Astrocyte (in vitro differentiated cells and primary cell): ENCODE data around the gene TSPEAR. TPM values are rescaled to one million over a fixed set of nuclear protein-coding genes. Genes with fewer than 3 reads are reported as not detected.

Experiments used
- DNase-seq: peaks from one replicate; pipeline ENCODE4 v3.0.0-alpha.2; 2010; ENCODE audit warnings: low read depth
- FAIRE-seq: peaks from 2 replicates; lab custom pipeline; 2011; peaks lifted over from hg19 to GRCh38; lab: Jason Lieb, UNC
- H2AFZ ChIP-seq: 2 replicates; pipeline ENCODE4 v1.6.0; 2012; ENCODE audit warnings: low read depth, low read length, inconsistent platforms
- H3K27ac ChIP-seq: 2 replicates; pipeline ENCODE4 v1.5.1; 2011; ENCODE audit warnings: low read depth, low read length, inconsistent platforms
- H3K27me3 ChIP-seq: 2 replicates; pipeline ENCODE4 v1.6.0; 2011; ENCODE audit warnings: low read length, inconsistent platforms; ENCODE audit not compliant: insufficient read depth
- H3K36me3 ChIP-seq: 2 replicates; pipeline ENCODE4 v1.5.1; 2011; ENCODE audit warnings: low read length, inconsistent platforms; ENCODE audit not compliant: insufficient read depth
- H3K4me1 ChIP-seq: 2 replicates; pipeline ENCODE4 v1.5.1; 2011; ENCODE audit warnings: low read length, inconsistent platforms; ENCODE audit not compliant: insufficient read depth
- H3K4me2 ChIP-seq: 2 replicates; pipeline ENCODE4 v1.6.0; 2012; ENCODE audit warnings: low read length, inconsistent platforms
- H3K4me3 ChIP-seq: 2 replicates; pipeline ENCODE4 v1.5.1; 2011; ENCODE audit warnings: low read depth, mild to moderate bottlenecking, low read length, inconsistent platforms; ENCODE audit not compliant: insufficient read depth
- H3K79me2 ChIP-seq: 2 replicates; pipeline ENCODE4 v1.6.0; 2012; ENCODE audit warnings: mild to moderate bottlenecking, low read length, inconsistent platforms; ENCODE audit not compliant: insufficient read depth
- H3K9ac ChIP-seq: 2 replicates; pipeline ENCODE4 v1.6.0; 2012; ENCODE audit warnings: mild to moderate bottlenecking, low read length, inconsistent platforms
- H3K9me3 ChIP-seq: 2 replicates; pipeline ENCODE4 v1.5.1; 2012; ENCODE audit warnings: low read depth, mild to moderate bottlenecking, low read length, inconsistent platforms; ENCODE audit not compliant: insufficient read depth
- H4K20me1 ChIP-seq: 2 replicates; pipeline ENCODE4 v1.6.0; 2012; ENCODE audit warnings: low read length, inconsistent platforms; ENCODE audit not compliant: insufficient read depth
- H3K27ac Mint-ChIP-seq: one replicate; pipeline ENCODE4 v1.8.0; 2021; ENCODE audit warnings: mild to moderate bottlenecking, mixed read lengths; ENCODE audit not compliant: unreplicated experiment
- H3K27me3 Mint-ChIP-seq: one replicate; pipeline ENCODE4 v1.8.0; 2021; ENCODE audit warnings: low read depth, mixed read lengths; ENCODE audit not compliant: unreplicated experiment
- H3K36me3 Mint-ChIP-seq: one replicate; pipeline ENCODE4 v1.8.0; 2021; ENCODE audit warnings: low read depth, mixed read lengths; ENCODE audit not compliant: unreplicated experiment
- H3K4me1 Mint-ChIP-seq: one replicate; pipeline ENCODE4 v1.8.0; 2021; ENCODE audit warnings: low read depth, mixed read lengths; ENCODE audit not compliant: unreplicated experiment
- H3K4me3 Mint-ChIP-seq: one replicate; pipeline ENCODE4 v1.8.0; 2021; ENCODE audit warnings: mild to moderate bottlenecking, moderate library complexity, mixed read lengths; ENCODE audit not compliant: unreplicated experiment
- H3K9me3 Mint-ChIP-seq: one replicate; pipeline ENCODE4 v1.8.0; 2021; ENCODE audit warnings: mild to moderate bottlenecking, mixed read lengths; ENCODE audit not compliant: unreplicated experiment
- EZH2 ChIP-seq: IDR thresholded peaks from 2 replicates; pipeline ENCODE4 v1.6.1; 2012; ENCODE audit warnings: mild to moderate bottlenecking, low read length, inconsistent platforms; ENCODE audit not compliant: insufficient read depth
- total RNA-seq: library from RNA; stranded (reverse); gene quantifications from 2 replicates; pipeline ENCODE4 v1.2.1, GENCODE V29; 2021
- TF ChIP-seq, protein P1 (sequence below): IDR thresholded peaks from 2 replicates; pipeline ENCODE4 v1.5.1; 2011; ENCODE audit warnings: low read depth, mild to moderate bottlenecking, inconsistent platforms, low read length, moderate library complexity; ENCODE audit not compliant: insufficient read depth

The TSPEAR gene
- total RNA-seq, 1 donor from 2014 or later = not detected

DNA sequence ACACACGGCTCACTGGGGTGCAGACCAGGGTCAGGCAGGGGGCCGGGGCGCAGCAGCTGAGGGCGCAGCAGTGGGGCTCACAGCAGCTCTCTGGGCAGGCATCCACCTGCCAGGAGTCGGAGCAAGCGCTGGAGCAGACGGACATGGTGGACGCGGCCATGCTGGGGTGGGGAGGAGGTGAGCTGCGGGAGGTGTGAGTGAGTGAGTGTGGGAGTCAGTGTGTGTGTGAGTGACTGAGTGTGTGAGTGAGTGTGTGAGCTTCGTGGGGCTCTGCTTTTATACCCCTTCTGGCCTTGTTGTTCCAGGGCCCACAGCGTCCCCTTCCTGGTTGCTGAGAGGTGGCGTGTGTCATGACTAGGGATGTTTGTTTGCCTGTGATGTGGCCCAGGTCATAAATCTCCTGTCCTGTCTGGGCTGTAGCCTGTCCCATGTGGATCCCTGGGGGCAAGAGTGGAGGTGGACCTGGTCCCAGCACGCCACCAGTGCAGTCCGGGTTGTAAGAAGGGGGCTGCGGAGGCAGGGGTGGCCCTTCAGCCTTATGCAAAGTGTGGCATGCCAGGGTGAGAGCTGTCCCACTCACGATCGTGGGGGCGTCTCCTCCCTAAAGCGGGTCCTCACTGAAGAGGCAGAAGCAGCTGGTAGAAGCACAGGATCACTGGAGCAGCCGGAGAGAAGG lies 171.2 kb downstream of the TSPEAR start, which contains the start of gene KRTAP10-1:
KRTAP10-1 (minus strand) TSS at position 205 of the 676 bp plus-strand sequence; CDS start at position 160, 45 bp downstream.
- Histone ChIP-seq H3K27me3 (no peaks in the 10 kb centered on the region), H3K27ac (no peak within 1 kb of the TSS), H3K9me3 (no peaks in the 10 kb centered on the region), H3K4me2 (no peak within 1 kb of the TSS), H3K79me2 (no peaks in the 10 kb centered on the region), H3K4me1 (no peaks in the 10 kb centered on the region), H2AFZ (no peak within 1 kb of the TSS), H3K9ac (no peak within 1 kb of the TSS), H4K20me1 (no peaks in the 10 kb centered on the region), H3K4me3 (no peak within 1 kb of the TSS), H3K36me3 (no peaks in the 10 kb centered on the region)
- TF ChIP-seq EZH2 = no peak
- TF ChIP-seq, protein P1, sequence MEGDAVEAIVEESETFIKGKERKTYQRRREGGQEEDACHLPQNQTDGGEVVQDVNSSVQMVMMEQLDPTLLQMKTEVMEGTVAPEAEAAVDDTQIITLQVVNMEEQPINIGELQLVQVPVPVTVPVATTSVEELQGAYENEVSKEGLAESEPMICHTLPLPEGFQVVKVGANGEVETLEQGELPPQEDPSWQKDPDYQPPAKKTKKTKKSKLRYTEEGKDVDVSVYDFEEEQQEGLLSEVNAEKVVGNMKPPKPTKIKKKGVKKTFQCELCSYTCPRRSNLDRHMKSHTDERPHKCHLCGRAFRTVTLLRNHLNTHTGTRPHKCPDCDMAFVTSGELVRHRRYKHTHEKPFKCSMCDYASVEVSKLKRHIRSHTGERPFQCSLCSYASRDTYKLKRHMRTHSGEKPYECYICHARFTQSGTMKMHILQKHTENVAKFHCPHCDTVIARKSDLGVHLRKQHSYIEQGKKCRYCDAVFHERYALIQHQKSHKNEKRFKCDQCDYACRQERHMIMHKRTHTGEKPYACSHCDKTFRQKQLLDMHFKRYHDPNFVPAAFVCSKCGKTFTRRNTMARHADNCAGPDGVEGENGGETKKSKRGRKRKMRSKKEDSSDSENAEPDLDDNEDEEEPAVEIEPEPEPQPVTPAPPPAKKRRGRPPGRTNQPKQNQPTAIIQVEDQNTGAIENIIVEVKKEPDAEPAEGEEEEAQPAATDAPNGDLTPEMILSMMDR = no peak
- Mint-ChIP-seq H3K4me3 (no peak within 1 kb of the TSS), H3K9me3 (peaks cover 6% of the 10 kb centered on the region), H3K4me1 (no peaks in the 10 kb centered on the region), H3K27me3 (peaks cover 4% of the 10 kb centered on the region), H3K36me3 (no peaks in the 10 kb centered on the region), H3K27ac (no peak within 1 kb of the TSS)
- no peak for DNase-seq
- no peak for FAIRE-seq

DNA sequence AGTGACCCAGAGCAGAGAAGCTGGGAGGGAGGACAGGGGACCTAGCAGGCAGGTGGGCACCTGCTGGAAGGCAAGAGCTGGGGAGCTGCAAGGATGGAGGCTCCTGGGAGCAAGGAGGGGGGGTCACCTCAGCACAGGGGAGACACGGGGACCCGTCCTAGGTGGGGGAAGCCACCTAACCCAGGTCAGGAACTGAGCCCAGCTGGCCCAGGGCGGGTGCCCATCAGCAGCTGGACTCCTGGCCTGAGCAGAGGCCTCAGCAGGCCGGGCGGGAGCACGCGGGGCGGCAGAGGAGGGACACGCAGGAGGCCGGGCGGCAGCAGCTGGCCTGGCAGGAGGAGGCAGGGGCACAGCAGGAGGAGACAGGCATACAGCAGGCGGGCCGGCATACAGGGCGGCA lies 172.3 kb downstream of the TSPEAR start:
- no peak for FAIRE-seq
- H3K9me3 Mint-ChIP-seq = peaks cover 6% of the 10 kb centered on the region

More for the DNA sequence above, 172.3 kb downstream of the TSPEAR start:
- no peaks in the 10 kb centered on the region for H3K36me3 Mint-ChIP-seq
- no peaks in the 10 kb centered on the region for H3K9me3 ChIP-seq
- no peak overlapping the region for H3K4me2 ChIP-seq
- H3K4me3 ChIP-seq = no peak overlapping the region
- TF ChIP-seq, protein P1 = no peak
- TF ChIP-seq EZH2 = no peak
- H3K4me1 Mint-ChIP-seq = no peaks in the 10 kb centered on the region
- no peak overlapping the region for H3K9ac ChIP-seq
- H3K79me2 ChIP-seq = no peaks in the 10 kb centered on the region
- H3K4me3 Mint-ChIP-seq = no peak overlapping the region
- H3K4me1 ChIP-seq = no peaks in the 10 kb centered on the region
- H3K36me3 ChIP-seq = no peaks in the 10 kb centered on the region
- no peak overlapping the region for H3K27ac ChIP-seq
- no peak for DNase-seq
- no peaks in the 10 kb centered on the region for H4K20me1 ChIP-seq
- no peak overlapping the region for H3K27ac Mint-ChIP-seq
- H3K27me3 Mint-ChIP-seq = peaks cover 4% of the 10 kb centered on the region
- H3K27me3 ChIP-seq = no peaks in the 10 kb centered on the region
- no peak overlapping the region for H2AFZ ChIP-seq
